CD4-positive, alpha-beta T cell (primary cell): ENCODE measurements around the gene LLCFC1. TPM values are rescaled to one million over a fixed set of nuclear protein-coding genes. Genes with fewer than 3 reads are reported as not detected.

ENCODE experiments used
- ATAC-seq: fragments of 200-7000 bp; cut with Tn5 transposase; one replicate; pipeline ENCODE4 v1.10.0; 2022; ENCODE audit warnings: mild to moderate bottlenecking; ENCODE audit not compliant: poor library complexity
- CTCF ChIA-PET: fragments of 350-600 bp; sonication (Branson Sonifier 250); formaldehyde crosslinking; loops from one replicate; lab custom pipeline; 2021; ENCODE audit warnings: antibody characterized with exemption, inconsistent platforms; lab: Charles Lee
- POLR2A ChIA-PET: fragments of 350-600 bp; sonication (Branson Sonifier 250); formaldehyde crosslinking; loops from one replicate; lab custom pipeline; 2021; ENCODE audit warnings: antibody characterized with exemption, inconsistent platforms; lab: Charles Lee
- DNase-seq, 14 experiments: peaks; one replicate each; pipeline ENCODE4 v3.0.0-alpha.2; 2013 to 2020; ENCODE audit warnings: mixed read lengths in 2 of 14
- H3K27ac ChIP-seq, 2 donors: one replicate each; pipeline versions ENCODE4 v1.5.1 to v1.7.0; 2013; ENCODE audit warnings: low read length in 2 of 2, low read depth in 1 of 2, mild to moderate bottlenecking in 1 of 2
- H3K27me3 ChIP-seq, 2 experiments: 1 replicate in 1 of 2; 2 replicates in 1 of 2; pipeline versions ENCODE4 v1.6.1 to v1.7.0; 2013; ENCODE audit warnings: low read length in 2 of 2, control low read depth in 1 of 2, mild to moderate bottlenecking in 1 of 2, moderate library complexity in 1 of 2; ENCODE audit not compliant: insufficient read depth in 2 of 2, control insufficient read depth in 1 of 2
- H3K36me3 ChIP-seq: one replicate; pipeline ENCODE4 v1.6.1; 2013; ENCODE audit warnings: low read length, control low read depth; ENCODE audit not compliant: insufficient read depth
- H3K4me1 ChIP-seq: one replicate; pipeline ENCODE4 v1.6.1; 2013; ENCODE audit warnings: low read length, control low read depth; ENCODE audit not compliant: insufficient read depth
- H3K4me3 ChIP-seq: one replicate; pipeline ENCODE4 v1.5.1; 2013; ENCODE audit warnings: mild to moderate bottlenecking, low read length, moderate library complexity
- H3K9me3 ChIP-seq, 2 experiments: 1 replicate in 1 of 2; 2 replicates in 1 of 2; pipeline versions ENCODE4 v1.6.1 to v1.7.0; 2013; ENCODE audit warnings: low read length in 2 of 2, mild to moderate bottlenecking in 2 of 2, control low read depth in 1 of 2, moderate library complexity in 1 of 2; ENCODE audit not compliant: control insufficient read depth in 1 of 2, insufficient read depth in 1 of 2
- H3K27ac Mint-ChIP-seq: one replicate; pipeline ENCODE4 v1.8.0; 2020; ENCODE audit warnings: mixed read lengths
- H3K27me3 Mint-ChIP-seq: one replicate; pipeline ENCODE4 v1.8.0; 2021; ENCODE audit warnings: mixed read lengths
- H3K36me3 Mint-ChIP-seq: one replicate; pipeline ENCODE4 v1.8.0; 2021; ENCODE audit warnings: low read depth, mixed read lengths
- H3K4me1 Mint-ChIP-seq: one replicate; pipeline ENCODE4 v1.8.0; 2021; ENCODE audit warnings: low read depth, mixed read lengths
- H3K4me3 Mint-ChIP-seq: one replicate; pipeline ENCODE4 v1.8.0; 2020; ENCODE audit warnings: mild to moderate bottlenecking, mixed read lengths
- H3K9me3 Mint-ChIP-seq: one replicate; pipeline ENCODE4 v1.8.0; 2020; ENCODE audit warnings: mixed read lengths
- intact Hi-C, 2 experiments: fragments of 100-400 bp; cut with DNase I in 1 of 2; cut with micrococcal nuclease in 1 of 2; formaldehyde crosslinking; loops; one replicate each; pipeline versions ENCODE4 v1.15.1 to v1.9.0; 2023 to 2025; cut with DNase I, micrococcal nuclease
- total RNA-seq, 174 experiments: library from RNA in 2 of 174; stranded (reverse) in 2 of 174; gene quantifications; one replicate each; pipeline ENCODE4 v1.2.3 and lab custom pipeline; 2021 to 2026
- TF ChIP-seq, protein P1 (sequence below): fragments of 200-600 bp; IDR thresholded peaks from one replicate; pipeline ENCODE4 v1.8.0; 2022; ENCODE audit warnings: antibody characterized with exemption, mild to moderate bottlenecking

LLCFC1 gene
- total RNA-seq, 2 experiments from 2014 or later = not detected

GRCh38 chr7:142916508-142916907 lies 22.8 kb upstream of the LLCFC1 start:
- CTCF ChIA-PET = no interaction called here
- Mint-ChIP-seq H3K4me3 (no peak overlapping the region), H3K4me1 (no peaks in the 10 kb centered on the region), H3K27ac (no peak overlapping the region), H3K27me3 (peaks cover 19% of the 10 kb centered on the region), H3K9me3 (no peaks in the 10 kb centered on the region), H3K36me3 (no peaks in the 10 kb centered on the region)
- DNase-seq (no peak), ATAC-seq (no peak)
- H3K36me3 ChIP-seq = no peaks in the 10 kb centered on the region
- no peak overlapping the region for H3K4me3 ChIP-seq
- intact Hi-C loops = no loop called here
- TF ChIP-seq, protein P1, sequence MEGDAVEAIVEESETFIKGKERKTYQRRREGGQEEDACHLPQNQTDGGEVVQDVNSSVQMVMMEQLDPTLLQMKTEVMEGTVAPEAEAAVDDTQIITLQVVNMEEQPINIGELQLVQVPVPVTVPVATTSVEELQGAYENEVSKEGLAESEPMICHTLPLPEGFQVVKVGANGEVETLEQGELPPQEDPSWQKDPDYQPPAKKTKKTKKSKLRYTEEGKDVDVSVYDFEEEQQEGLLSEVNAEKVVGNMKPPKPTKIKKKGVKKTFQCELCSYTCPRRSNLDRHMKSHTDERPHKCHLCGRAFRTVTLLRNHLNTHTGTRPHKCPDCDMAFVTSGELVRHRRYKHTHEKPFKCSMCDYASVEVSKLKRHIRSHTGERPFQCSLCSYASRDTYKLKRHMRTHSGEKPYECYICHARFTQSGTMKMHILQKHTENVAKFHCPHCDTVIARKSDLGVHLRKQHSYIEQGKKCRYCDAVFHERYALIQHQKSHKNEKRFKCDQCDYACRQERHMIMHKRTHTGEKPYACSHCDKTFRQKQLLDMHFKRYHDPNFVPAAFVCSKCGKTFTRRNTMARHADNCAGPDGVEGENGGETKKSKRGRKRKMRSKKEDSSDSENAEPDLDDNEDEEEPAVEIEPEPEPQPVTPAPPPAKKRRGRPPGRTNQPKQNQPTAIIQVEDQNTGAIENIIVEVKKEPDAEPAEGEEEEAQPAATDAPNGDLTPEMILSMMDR = no peak
- H3K4me1 ChIP-seq = no peaks in the 10 kb centered on the region
- H3K9me3 ChIP-seq = no peaks in the 10 kb centered on the region
- POLR2A ChIA-PET = no interaction called here
- H3K27me3 ChIP-seq = peaks cover 0 to 3% of the 10 kb centered on the region in 2 experiments
- H3K27ac ChIP-seq = no peak overlapping the region

DNA sequence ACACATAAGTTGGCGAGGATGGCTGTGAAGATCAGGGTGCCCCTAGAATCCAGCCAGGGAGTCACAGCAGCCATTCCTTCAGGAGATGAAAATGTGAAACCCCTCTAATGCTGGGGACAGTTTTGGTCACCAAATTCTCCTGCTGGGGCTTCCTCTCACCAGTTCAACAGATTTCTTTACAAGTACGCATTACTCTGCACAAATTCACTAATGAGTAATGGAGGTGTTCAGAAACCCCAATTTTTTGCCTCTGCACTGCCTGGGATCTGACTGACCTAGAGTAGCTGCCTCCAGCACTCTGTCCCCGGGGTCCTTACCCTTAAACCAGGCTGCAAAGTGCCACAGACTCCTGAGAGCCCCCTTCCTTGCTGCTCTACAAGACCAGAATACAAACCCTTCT lies 21.8 kb upstream of the LLCFC1 start:
- H3K4me1 Mint-ChIP-seq = no peaks in the 10 kb centered on the region
- H3K4me3 ChIP-seq = no peak overlapping the region
- ChIA-PET CTCF (no interaction called here), POLR2A (no interaction called here)
- no peaks in the 10 kb centered on the region for H3K36me3 Mint-ChIP-seq
- peaks cover 0 to 1% of the 10 kb centered on the region in 2 experiments for H3K27me3 ChIP-seq
- no peaks in the 10 kb centered on the region for H3K9me3 ChIP-seq
- H3K27me3 Mint-ChIP-seq = peaks cover 10% of the 10 kb centered on the region
- H3K4me3 Mint-ChIP-seq = no peak overlapping the region
- no peak for DNase-seq
- H3K9me3 Mint-ChIP-seq = no peaks in the 10 kb centered on the region
- H3K27ac ChIP-seq = no peak overlapping the region
- H3K27ac Mint-ChIP-seq = no peak overlapping the region
- TF ChIP-seq, protein P1 = no peak
- no peaks in the 10 kb centered on the region for H3K36me3 ChIP-seq
- no peak for ATAC-seq
- intact Hi-C loops = no loop called here
- no peaks in the 10 kb centered on the region for H3K4me1 ChIP-seq

GRCh38 chr7:142918901-142919300 lies 20.4 kb upstream of the LLCFC1 start:
- no peak for DNase-seq
- intact Hi-C loops = no loop called here
- Histone ChIP-seq H3K4me3 (no peak overlapping the region), H3K36me3 (no peaks in the 10 kb centered on the region), H3K4me1 (no peaks in the 10 kb centered on the region), H3K27ac (no peak overlapping the region), H3K9me3 (no peaks in the 10 kb centered on the region), H3K27me3 (no peaks in the 10 kb centered on the region)
- H3K4me1 Mint-ChIP-seq = no peaks in the 10 kb centered on the region
- ChIA-PET CTCF (no interaction called here), POLR2A (no interaction called here)
- TF ChIP-seq, protein P1 = no peak
- no peaks in the 10 kb centered on the region for H3K36me3 Mint-ChIP-seq
- H3K9me3 Mint-ChIP-seq = no peaks in the 10 kb centered on the region
- no peak for ATAC-seq
- H3K27me3 Mint-ChIP-seq = no peaks in the 10 kb centered on the region
- no peak overlapping the region for H3K4me3 Mint-ChIP-seq
- H3K27ac Mint-ChIP-seq = no peak overlapping the region
